CD4-positive, alpha-beta T cell treated with Interleukin-6 for 4 hours (primary cell): ENCODE measurements around the gene MYO18A.
A peak's percentile ranks its signal among the peaks of the same experiment; 100 is the strongest.
"Not testable (repeated sequence)": the region's sequence is repeated elsewhere in the genome, so short reads cannot be mapped to it uniquely, and the experiment has no call there.

Experiments used
- DNase-seq: peaks from one replicate; pipeline ENCODE4 v3.0.0-alpha.2; 2020; ENCODE audit warnings: mixed read lengths

Gene MYO18A, protein sequence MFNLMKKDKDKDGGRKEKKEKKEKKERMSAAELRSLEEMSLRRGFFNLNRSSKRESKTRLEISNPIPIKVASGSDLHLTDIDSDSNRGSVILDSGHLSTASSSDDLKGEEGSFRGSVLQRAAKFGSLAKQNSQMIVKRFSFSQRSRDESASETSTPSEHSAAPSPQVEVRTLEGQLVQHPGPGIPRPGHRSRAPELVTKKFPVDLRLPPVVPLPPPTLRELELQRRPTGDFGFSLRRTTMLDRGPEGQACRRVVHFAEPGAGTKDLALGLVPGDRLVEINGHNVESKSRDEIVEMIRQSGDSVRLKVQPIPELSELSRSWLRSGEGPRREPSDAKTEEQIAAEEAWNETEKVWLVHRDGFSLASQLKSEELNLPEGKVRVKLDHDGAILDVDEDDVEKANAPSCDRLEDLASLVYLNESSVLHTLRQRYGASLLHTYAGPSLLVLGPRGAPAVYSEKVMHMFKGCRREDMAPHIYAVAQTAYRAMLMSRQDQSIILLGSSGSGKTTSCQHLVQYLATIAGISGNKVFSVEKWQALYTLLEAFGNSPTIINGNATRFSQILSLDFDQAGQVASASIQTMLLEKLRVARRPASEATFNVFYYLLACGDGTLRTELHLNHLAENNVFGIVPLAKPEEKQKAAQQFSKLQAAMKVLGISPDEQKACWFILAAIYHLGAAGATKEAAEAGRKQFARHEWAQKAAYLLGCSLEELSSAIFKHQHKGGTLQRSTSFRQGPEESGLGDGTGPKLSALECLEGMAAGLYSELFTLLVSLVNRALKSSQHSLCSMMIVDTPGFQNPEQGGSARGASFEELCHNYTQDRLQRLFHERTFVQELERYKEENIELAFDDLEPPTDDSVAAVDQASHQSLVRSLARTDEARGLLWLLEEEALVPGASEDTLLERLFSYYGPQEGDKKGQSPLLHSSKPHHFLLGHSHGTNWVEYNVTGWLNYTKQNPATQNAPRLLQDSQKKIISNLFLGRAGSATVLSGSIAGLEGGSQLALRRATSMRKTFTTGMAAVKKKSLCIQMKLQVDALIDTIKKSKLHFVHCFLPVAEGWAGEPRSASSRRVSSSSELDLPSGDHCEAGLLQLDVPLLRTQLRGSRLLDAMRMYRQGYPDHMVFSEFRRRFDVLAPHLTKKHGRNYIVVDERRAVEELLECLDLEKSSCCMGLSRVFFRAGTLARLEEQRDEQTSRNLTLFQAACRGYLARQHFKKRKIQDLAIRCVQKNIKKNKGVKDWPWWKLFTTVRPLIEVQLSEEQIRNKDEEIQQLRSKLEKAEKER (N-terminal part only)

DNA sequence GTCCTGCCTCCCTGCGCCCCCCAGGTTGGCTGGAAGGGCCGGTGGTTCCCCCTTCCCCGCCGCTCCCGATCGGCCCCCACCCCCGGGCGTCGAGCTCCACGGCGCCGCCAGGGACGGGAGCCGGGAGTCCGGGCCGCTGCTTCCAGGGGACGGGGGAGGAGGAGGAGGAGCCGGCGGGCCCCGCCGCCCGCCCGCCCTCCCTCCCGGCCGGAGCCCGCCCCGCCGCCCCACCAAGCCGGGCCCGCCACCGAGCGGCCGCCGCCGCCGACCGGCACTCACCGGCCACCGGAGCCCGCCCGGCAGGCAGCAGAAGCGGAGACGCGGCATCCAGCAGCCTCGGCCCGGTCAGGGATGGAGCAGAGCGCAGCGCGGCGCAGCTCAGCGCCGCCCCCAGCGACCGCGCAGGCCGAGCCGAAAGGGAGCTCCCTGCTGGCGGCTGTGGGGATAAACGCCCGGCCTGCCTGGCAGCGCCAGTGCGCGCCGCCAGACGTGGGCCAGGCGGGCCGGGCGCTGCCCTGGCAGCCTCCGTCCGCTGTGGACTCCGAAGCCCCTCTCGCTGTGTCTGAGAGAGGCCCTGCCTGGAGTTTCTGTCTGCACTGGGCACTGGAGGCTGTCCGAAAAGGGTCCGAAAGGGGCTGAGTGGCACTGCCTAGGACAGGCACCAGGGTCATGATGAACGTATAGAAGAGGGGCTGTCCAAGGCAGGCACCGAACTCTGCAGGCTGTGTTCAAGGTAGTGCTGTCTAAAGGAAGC is at the start of gene MYO18A:
Gene MYO18A (minus strand): TSS at position 365 of the 754 bp plus-strand sequence. CDS start 13,458 bp downstream, outside the sequence.
- peak; percentile 83 for DNase-seq

DNA sequence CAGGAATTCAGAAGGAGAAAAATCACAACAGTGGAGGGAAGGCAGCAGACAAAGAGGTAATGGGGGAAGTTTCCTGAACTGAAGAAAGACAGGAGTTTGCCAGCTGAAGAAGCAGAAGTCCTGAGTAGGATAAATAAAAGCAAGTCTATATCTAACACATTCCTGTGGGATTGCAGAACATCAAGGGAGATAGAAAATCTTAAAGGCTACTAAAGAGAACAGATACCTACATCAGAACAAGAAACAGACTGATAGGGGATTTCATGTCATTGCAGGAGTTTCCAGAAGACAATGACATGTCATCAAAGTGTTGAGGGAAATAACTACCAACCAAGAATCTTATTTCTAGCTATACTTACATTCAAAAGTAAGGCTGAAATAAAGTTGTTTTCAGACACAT is 45.2 kb upstream of the MYO18A start:
- DNase-seq: no peak

DNA sequence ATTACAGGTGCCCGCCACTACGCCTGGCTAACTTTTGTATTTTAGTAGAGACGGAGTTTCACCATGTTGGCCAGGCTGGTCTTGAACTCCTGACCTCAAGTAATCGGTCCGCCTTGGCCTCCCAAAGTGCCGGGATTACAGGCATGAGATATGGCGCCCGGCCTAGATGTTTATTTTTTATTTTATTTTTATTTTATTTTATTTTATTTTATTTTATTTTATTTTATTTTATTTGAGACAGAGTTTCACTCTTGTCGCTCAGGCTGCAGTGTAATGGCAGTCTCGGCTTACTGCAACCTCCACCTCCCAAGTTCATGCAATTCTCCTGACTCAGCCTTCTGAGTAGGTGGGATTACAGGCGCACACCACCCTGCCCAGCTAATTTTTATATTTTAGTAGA is 41.1 kb upstream of the MYO18A start:
- not testable (repeated sequence) for DNase-seq

DNA sequence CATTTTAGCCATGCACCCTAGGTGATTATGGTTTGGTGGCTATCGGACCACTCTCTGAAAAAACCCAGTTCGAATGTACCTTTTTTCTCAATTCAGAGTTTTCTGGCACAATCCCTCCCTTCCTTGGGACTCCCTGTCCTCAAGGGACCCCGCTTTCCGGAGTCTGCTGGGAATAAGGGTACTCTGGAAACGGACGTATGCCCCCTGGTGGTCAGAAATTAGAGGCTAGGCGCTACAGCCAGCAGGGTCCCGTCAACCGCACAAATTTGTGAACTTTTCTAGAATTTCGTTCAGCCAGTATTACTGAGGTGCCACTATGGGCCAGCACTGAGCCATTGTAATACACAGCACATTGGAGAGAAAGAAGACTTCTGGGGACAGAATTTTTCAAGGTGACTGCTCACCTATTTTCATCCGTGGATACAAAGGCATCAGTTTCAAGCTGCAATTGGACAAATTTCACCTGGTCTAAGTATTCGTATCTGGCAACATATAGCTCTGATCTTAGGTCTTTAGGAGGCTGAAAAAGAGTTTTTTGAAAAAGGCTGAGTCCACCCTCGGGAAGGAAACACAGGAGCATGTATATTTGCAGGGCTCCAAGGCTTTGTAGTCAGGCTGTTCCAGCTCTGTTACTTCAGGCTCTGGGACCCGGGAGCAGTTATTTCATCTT is 39.3 kb upstream of the MYO18A start:
- DNase-seq: peak; percentile 80

DNA sequence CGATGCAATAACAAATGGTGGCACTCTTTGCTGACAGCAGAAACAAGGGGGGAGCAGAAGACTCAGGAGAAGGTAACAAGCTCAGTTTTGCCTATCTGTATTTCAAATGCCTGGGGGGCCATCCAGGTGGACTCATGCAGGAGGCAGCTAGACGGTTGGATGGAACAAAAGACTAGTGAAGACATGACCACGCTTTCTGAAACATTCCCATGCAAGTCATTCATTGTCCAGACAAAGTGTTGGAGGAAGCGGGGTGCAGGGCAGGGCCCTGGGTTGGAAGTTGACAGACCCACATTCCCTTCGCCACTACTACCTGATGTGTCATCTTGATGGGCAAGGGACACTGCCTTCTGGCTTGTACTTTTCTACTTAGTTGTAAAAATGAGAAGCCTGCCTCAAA is 36.7 kb upstream of the MYO18A start:
- no peak for DNase-seq

DNA sequence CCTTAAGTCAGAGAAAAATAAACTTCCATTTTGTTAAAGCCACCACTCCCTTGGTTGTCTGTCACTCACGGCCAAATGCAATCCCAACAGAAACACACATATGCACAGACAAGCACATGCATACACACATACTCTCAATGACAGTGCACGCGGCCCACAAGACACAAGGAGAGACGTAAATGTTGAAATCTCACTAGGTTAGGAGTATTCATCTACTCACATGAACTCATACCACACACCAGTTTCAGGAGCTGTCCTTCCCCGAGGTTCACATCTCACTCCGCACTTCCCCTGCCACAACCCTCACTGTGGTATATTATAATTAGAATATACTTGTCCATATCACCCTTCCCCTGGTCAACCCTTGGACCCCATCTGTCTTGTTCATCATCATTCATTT is 36.0 kb upstream of the MYO18A start:
- DNase-seq: no peak

DNA sequence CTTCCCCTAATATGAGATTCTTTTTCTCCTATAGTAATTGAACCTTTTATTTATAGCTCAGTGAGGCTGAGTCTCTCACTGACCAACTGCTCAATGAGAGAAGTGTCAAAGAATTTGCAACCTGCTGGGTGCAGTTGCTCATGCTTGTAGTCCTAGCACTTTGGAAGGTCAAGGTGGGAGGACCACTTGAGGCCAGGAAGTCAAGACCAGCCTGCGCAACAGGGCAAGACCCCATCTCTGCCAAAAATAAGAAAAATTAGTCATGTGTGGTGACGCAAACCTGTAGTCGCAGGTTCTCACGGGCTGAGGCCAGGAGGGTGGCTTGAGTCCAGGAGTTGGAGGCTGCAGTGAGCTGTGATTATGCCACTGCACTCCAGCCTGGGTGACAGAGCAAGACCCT is 35.5 kb upstream of the MYO18A start:
- DNase-seq: no peak

DNA sequence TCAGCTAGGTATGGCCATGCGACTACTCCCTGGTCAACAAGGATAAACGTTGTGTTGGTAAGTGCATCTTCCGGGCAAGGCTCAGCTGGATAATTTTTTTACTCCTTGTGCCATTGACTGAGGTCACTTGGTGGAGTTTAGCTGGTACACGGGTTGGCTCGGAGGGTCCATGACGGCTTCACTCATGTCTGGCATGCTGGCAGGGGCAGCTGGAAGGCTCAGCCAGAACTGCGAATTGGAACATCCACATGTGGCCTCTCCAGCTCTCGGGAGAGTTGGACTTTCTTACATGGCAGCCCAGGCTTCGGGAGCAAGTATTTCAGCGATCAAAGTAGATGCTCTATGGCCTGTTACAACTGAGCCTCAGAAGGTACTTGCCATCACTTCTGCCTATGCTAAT is 35.0 kb upstream of the MYO18A start:
- DNase-seq: no peak

DNA sequence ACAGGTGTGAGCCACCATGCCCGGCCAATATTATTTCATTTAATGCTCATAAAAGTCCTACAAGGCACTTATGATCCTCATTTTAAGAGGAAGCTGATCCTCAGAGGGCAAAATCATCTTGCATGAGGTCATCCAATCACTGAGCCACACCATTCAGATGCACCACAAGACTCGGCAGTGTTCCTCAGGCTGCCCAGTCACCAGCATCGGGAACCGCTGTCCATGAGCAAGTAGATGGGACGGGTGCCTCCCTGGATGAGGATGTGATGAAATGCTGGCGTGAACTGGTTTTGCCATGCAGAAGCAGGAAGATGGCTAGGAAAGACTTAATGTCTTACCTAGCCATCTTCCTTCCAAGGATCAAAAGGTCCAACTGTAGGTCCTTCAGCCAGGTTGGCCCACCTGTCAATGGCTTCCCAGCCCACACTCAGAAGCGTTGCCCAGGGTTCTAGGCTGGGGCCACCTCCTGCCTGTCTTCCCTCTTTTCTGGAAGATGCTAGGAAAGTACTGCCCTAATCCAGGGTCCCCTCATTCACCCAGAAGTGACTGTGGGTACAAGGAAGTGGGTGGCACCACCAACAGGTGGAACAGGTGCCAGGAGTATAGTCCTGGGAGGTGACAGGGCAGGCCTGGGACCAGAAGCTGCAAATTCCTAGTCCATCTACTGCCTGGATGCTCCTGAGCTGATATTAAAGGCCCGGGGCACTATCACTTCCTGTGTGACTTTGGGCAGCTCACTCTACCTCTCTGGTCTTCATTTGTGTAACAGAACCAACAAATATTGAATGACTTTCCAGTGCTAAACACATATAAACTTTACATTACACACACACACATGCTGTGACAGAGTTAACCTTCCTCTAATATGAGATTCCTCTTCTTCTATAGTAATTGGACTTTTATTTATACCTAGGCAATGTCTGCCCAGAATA is 34.3 kb upstream of the MYO18A start:
- DNase-seq: no peak

DNA sequence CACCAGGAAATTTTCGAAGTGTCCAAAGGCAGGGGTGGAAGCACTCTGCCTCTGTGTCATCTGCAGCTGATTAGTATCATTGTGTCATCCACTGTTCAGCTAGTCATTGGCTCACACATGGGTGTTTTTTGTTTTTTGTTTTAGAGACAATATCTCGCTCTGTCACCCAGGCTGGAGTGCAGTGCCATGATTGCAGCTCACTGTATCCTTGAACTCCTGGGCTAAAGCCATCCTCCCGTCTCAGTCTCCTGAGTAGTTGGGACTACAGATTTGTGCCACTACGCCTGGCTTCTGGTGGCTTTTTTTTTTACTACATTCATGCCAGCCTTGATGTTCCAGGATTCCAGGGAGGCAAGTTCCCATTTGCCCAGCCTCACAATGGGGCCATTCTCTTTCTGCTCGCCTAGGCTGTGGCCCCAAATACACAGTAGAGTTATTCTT is 32.5 kb upstream of the MYO18A start:
- DNase-seq: no peak

DNA sequence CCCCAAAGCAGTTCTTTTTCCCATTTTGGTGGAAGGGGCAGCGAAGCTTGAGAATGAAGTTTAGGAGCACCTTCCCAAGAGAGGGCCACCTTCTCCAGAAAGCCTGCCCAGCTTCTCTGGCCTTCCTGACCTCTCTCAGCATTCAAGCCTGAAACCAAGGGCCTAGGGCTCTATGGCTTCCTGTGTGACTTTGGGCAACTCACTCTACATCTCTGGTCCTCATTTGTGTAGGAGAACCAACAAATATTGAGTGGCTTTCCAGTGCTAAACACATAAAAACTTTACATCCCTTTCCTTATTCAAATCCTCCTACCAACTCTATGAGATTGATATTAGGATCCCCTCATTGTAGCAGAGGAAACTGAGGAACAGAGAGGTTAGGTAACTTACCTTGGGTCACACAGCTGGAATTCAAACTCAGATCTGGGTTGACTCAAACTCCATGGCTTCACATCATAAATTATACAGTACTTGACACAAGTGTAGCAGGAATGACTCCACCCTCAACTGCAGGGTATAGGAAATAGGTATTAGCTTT is 32.0 kb upstream of the MYO18A start:
- no peak for DNase-seq

DNA sequence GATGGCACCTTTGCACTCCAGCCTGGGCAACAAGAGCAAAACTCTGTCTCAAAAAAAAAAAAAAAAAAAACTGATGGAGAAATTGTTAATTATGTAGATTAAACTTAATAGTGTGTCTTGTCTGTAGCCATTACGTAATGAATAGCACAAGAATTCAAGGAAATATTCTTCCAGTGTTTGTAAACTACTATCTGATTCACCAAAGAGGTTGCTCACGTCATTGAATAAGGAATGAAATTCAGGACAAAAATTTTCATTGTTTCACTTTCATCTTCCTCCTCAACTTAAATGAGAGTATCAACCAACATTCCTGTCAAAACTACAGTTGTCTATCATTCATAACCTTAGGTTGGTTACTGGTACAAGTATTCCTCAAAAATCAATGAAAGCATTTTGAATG is 30.7 kb upstream of the MYO18A start:
- DNase-seq: no peak

DNA sequence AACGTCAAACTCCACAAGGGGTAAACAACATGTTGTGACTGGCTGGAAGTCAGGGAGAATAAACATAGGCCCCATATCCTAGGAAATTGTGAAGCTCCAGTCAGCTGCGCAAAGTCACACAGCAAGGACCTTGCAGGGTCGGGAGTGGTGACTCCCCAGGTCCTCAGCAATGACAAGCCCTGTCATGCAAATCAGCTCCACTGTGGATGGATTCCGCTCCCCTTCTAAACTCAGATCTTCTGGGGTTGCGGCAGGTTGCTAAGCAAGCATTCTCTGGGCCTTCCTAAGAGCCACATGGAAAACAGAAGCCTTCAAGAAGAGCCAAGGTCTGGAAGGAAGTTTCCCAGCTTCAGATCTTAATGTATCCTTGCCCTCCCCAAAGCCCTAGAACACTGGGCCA is 28.9 kb upstream of the MYO18A start:
- DNase-seq: no peak

DNA sequence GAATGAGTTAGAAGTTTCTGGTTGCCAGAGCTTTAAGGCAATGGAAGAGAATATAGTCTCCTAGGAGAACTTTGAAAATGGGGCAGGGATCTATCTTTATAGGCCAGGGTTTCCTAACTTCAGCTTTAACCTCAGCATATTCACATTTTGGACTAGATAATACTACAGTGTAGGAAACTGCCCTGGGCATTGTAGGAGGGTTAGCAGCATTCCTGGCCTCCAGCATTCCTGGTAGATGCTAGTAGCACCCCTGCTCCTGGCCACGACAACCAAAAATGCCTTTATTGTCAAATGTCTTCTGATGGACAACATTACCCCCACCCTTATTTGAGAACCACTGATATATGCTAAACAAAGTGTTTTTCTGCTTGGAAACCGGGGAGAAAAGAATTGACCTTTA is 27.8 kb upstream of the MYO18A start:
- no peak for DNase-seq

DNA sequence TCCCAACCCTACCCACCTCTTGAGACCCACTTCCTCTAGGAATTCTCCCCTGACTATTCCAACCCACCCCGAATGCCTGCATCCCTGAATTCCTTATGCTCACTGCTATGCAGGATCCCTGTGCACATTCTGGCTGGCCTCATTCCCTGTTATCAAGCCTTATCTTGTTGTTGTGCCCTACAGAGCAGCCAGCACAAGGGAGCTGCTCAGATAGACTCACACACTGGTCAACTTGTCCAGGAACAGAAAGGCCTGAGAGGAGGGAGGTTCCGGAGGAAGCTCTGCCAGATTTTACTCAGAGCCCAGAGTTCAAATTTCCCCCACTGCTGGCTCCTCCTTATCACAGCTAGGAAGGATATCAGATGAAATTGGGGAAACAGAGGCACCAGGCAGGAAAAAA is 24.8 kb upstream of the MYO18A start:
- DNase-seq: no peak

DNA sequence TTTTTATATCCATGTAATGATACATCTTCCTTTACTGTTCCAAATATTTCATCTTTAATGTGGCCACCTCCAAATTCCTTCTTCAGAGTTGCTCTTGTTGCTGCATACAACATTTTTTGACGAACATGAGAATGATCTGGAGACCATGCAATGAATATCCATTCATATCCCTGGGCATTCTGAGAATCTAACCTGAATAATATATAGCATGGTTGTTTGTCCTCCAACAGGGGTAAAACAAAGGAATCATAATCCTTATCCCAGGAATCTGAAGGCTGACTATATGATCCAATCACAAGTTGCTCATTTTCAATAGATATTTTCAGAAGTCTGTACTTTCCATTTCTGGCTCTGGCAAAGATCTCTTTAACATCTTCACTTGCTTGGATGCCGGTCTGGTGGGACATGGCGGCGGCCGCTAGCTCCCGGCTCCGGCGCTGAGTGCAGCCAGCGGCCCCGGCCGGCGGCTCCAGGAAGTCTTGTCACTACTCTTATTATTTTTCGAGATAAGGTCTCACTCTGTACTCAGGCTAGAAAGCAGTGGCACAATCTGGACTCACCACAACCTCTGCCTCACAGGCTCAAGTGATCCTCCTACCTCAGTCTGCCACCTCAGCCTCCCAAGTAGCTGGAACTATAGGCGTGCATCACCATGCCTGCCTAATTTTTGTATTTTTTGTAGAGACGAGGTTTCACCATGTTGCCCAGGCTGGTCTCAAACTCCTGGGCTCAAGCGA is 24.0 kb upstream of the MYO18A start:
- not testable (repeated sequence) for DNase-seq

DNA sequence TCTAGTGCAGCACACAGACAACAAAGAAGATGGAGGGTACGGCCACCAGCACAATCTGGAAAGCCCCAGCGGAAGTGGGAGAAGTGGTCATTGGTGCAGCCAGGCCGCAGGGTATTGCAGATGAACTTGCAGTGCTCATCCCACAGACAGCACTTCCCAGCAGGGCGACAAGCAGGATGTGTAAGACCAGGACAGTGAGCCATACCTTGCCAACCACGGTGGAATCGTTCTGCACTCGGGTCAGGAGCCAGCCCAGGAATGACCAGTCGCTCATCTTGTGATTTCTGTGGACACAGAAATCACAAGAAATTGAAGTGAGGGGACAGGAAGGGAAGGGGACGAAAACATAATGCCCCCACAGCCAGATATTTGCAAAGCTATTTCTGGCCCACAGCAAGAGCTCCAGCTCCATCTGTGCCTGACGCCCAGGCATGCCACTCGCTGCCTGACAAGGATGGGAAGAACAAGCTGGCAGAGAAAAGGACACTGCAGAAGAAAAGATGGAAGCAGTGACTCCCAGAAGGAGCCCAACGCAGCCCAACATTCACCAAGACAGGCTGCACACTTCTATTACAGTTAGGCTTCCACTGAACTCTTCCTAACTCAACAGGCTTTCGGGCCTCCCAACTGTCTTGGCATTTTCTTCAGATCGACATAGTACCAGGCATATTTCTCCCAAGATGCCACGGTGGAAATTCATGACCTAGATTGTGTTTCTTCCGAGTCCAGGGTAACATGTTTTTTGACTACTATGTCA is 17.5 kb upstream of the MYO18A start:
- DNase-seq: no peak

DNA sequence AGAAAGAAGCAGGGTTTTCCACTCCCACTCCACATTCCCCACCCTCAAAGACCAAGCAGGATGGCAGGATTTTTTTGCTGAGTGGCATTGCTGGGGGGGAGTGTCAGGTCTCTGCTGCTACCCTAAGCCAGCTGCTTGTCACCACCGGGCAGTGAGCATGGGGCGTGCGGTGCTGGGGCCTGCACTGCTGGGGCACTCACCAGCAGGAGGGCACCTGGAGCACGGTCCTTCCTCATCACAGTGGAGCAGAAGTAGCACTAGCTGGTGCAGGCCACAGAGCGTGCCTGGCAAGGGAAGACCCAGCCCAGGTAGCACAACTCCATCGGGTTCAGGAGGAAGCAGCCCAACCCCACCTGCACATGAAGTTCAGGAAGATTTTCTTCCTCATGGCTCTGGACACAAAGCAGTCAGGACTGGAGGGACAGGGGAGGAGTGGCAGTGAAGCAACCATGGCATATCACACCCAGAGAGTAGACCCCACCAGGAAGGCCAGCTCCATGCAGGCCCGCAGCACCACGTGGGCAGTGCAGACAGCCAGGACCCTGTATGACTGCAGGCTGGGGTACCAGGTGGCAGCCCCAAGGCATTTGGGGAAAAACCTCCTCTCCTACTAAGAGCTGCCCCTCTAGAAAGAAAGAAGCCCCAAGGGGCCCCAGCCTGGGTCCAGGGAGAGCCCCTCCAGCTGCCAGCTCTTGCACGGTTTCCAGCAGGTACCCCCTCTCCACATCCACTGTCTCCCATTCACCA is 16.7 kb upstream of the MYO18A start:
- no peak for DNase-seq
